Neural progenitor cell (in vitro differentiated cells): ENCODE results near the gene NEB. TPM values are rescaled to one million over a fixed set of nuclear protein-coding genes. Genes with fewer than 3 reads are reported as not detected.

Experiments used
- DNase-seq: peaks from one replicate; pipeline ENCODE4 v3.0.0-alpha.2; 2016; ENCODE audit warnings: low spot score
- H2AFZ ChIP-seq: fragments of 200-600 bp; sonication (generic); replicated peaks from 2 replicates; pipeline ENCODE4 v1.6.1; 2016; ENCODE audit warnings: antibody characterized with exemption
- H3F3A ChIP-seq: fragments of 200-600 bp; sonication (generic); 2 replicates; pipeline ENCODE4 v1.6.1; 2016; ENCODE audit warnings: antibody characterized with exemption, low read depth
- H3K27ac ChIP-seq: fragments of 200-600 bp; sonication (generic); 2 replicates; pipeline ENCODE4 v1.5.1; 2016; ENCODE audit warnings: mild to moderate bottlenecking
- H3K27me3 ChIP-seq: fragments of 200-600 bp; sonication (generic); 2 replicates; pipeline ENCODE4 v1.6.1; 2016; ENCODE audit warnings: mild to moderate bottlenecking, moderate library complexity
- H3K36me3 ChIP-seq: fragments of 200-600 bp; sonication (generic); 2 replicates; pipeline ENCODE4 v1.5.1; 2016
- H3K4me1 ChIP-seq: fragments of 200-600 bp; sonication (generic); 2 replicates; pipeline ENCODE4 v1.6.1; 2016; ENCODE audit warnings: mixed run types
- H3K4me2 ChIP-seq: fragments of 200-600 bp; sonication (generic); 2 replicates; pipeline ENCODE4 v1.6.1; 2016
- H3K4me3 ChIP-seq: fragments of 200-600 bp; sonication (generic); 2 replicates; pipeline ENCODE4 v1.5.1; 2016
- H3K79me2 ChIP-seq: fragments of 200-600 bp; sonication (generic); 2 replicates; pipeline ENCODE4 v1.6.1; 2016; ENCODE audit warnings: low read depth
- H3K9ac ChIP-seq: fragments of 200-600 bp; sonication (generic); 2 replicates; pipeline ENCODE4 v1.6.1; 2016
- H3K9me3 ChIP-seq: fragments of 200-600 bp; sonication (generic); 2 replicates; pipeline ENCODE4 v1.5.1; 2016; ENCODE audit warnings: low read depth
- H4K20me1 ChIP-seq: fragments of 200-600 bp; sonication (generic); 2 replicates; pipeline ENCODE4 v1.6.1; 2016; ENCODE audit warnings: low read depth
- H3K27ac Mint-ChIP-seq: 3 replicates; pipeline ENCODE4 v1.8.0; 2021; ENCODE audit warnings: mixed read lengths
- H3K27me3 Mint-ChIP-seq: 2 replicates; pipeline ENCODE4 v1.8.0; 2022; ENCODE audit warnings: low read depth, mild to moderate bottlenecking, inconsistent platforms, moderate library complexity, mixed read lengths; ENCODE audit not compliant: insufficient read depth
- H3K36me3 Mint-ChIP-seq: 3 replicates; pipeline ENCODE4 v1.8.0; 2021; ENCODE audit warnings: mixed read lengths
- H3K4me1 Mint-ChIP-seq: 3 replicates; pipeline ENCODE4 v1.8.0; 2021; ENCODE audit warnings: mixed read lengths
- H3K4me3 Mint-ChIP-seq: 3 replicates; pipeline ENCODE4 v1.8.0; 2021; ENCODE audit warnings: mild to moderate bottlenecking, moderate library complexity, mixed read lengths
- H3K9me3 Mint-ChIP-seq: 3 replicates; pipeline ENCODE4 v1.8.0; 2020; ENCODE audit warnings: mixed read lengths
- CTCF ChIP-seq: fragments of 200-600 bp; sonication (generic); IDR thresholded peaks from 2 replicates; pipeline ENCODE4 v1.5.1; 2017; ENCODE audit warnings: antibody characterized with exemption, mild to moderate bottlenecking
- EZH2 ChIP-seq: fragments of 200-600 bp; sonication (generic); IDR thresholded peaks from 2 replicates; pipeline ENCODE4 v1.6.1; 2017; ENCODE audit warnings: antibody characterized with exemption, mild to moderate bottlenecking, moderate library complexity
- EZH2phosphoT487 ChIP-seq: fragments of 200-600 bp; sonication (generic); IDR thresholded peaks from 2 replicates; pipeline ENCODE4 v1.6.1; 2017; ENCODE audit warnings: antibody characterized with exemption
- total RNA-seq: library from RNA; depleted of rRNA; stranded (reverse); fragments of >200 nt; gene quantifications from 2 replicates; pipeline ENCODE4 v1.2.3, GENCODE V29; 2015; ENCODE audit warnings: low replicate concordance

The NEB gene
- total RNA-seq, 1 donor from 2014 or later, result 0.49 TPM

- no peaks in the 10 kb centered on the region for H3K9me3 Mint-ChIP-seq
- Histone ChIP-seq H3K79me2 (no peaks in the 10 kb centered on the region), H2AFZ (no peak overlapping the region), H3K9me3 (no peaks in the 10 kb centered on the region), H3K27ac (no peak overlapping the region), H4K20me1 (no peaks in the 10 kb centered on the region), H3K4me2 (no peak overlapping the region), H3F3A (no peaks in the 10 kb centered on the region), H3K4me3 (no peak overlapping the region), H3K9ac (no peak overlapping the region), H3K4me1 (no peaks in the 10 kb centered on the region), H3K36me3 (peaks cover 6% of the 10 kb centered on the region), H3K27me3 (no peaks in the 10 kb centered on the region)
- H3K36me3 Mint-ChIP-seq, result peaks cover 28% of the 10 kb centered on the region
- TF ChIP-seq EZH2phosphoT487 (no peak), CTCF (no peak), EZH2 (no peak)
- no peaks in the 10 kb centered on the region for H3K4me1 Mint-ChIP-seq
- H3K27me3 Mint-ChIP-seq, result no peaks in the 10 kb centered on the region
- no peak for DNase-seq
- no peak overlapping the region for H3K27ac Mint-ChIP-seq
- H3K4me3 Mint-ChIP-seq, result no peak overlapping the region
These were observed 48.3 kb upstream of the NEB start for GRCh38 chr2:151782378-151783132.

GRCh38 chr2:151781642-151782041 lies 47.4 kb upstream of the NEB start:
- Histone ChIP-seq H3K4me3 (no peak overlapping the region), H3K9ac (no peak overlapping the region), H4K20me1 (no peaks in the 10 kb centered on the region), H2AFZ (no peak overlapping the region), H3K27me3 (no peaks in the 10 kb centered on the region), H3K79me2 (no peaks in the 10 kb centered on the region), H3K4me2 (no peak overlapping the region), H3K4me1 (no peaks in the 10 kb centered on the region), H3K9me3 (no peaks in the 10 kb centered on the region), H3K36me3 (peaks cover 6% of the 10 kb centered on the region), H3K27ac (no peak overlapping the region), H3F3A (no peaks in the 10 kb centered on the region)
- DNase-seq, result no peak
- Mint-ChIP-seq H3K4me1 (no peaks in the 10 kb centered on the region), H3K36me3 (peaks cover 35% of the 10 kb centered on the region), H3K4me3 (no peak overlapping the region), H3K27me3 (no peaks in the 10 kb centered on the region), H3K27ac (no peak overlapping the region), H3K9me3 (no peaks in the 10 kb centered on the region)
- TF ChIP-seq EZH2phosphoT487 (no peak), EZH2 (no peak), CTCF (no peak)

DNA sequence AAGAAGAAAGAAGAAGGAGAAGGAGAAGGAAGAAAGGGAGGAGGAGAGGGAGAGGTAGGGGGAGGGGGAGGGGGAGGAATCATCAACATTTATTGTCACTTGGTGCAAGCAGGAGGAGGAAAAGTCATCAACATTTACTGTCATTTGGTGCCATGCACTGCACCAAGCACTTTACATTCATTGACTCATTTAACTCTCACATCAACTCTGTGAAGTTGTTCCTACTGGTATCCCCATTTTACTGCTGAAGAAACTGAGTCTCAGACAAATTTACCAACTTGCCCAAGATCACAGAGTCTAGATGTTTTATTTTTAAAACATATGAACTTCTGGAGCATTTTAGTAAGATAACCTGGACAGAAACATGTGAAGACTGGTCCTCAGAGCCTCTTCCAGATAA lies 46.7 kb upstream of the NEB start:
- Histone ChIP-seq H3K4me1 (no peaks in the 10 kb centered on the region), H3K9me3 (no peaks in the 10 kb centered on the region), H3K27ac (no peak overlapping the region), H4K20me1 (no peaks in the 10 kb centered on the region), H3K4me2 (no peak overlapping the region), H3K79me2 (no peaks in the 10 kb centered on the region), H3K9ac (no peak overlapping the region), H2AFZ (no peak overlapping the region), H3F3A (no peaks in the 10 kb centered on the region), H3K4me3 (no peak overlapping the region), H3K36me3 (peaks cover 6% of the 10 kb centered on the region), H3K27me3 (no peaks in the 10 kb centered on the region)
- no peak overlapping the region for H3K4me3 Mint-ChIP-seq
- H3K27ac Mint-ChIP-seq, result no peak overlapping the region
- no peak for TF ChIP-seq EZH2
- TF ChIP-seq EZH2phosphoT487, result no peak
- no peak for TF ChIP-seq CTCF
- no peaks in the 10 kb centered on the region for H3K27me3 Mint-ChIP-seq
- no peak for DNase-seq
- peaks cover 42% of the 10 kb centered on the region for H3K36me3 Mint-ChIP-seq
- H3K9me3 Mint-ChIP-seq, result no peaks in the 10 kb centered on the region
- no peaks in the 10 kb centered on the region for H3K4me1 Mint-ChIP-seq
